A673 (cell line): ENCODE results near the gene SLC4A7. TPM values are rescaled to one million over a fixed set of nuclear protein-coding genes. Genes with fewer than 3 reads are reported as not detected.

ENCODE experiments used
- BruUV-seq: library from RNA; stranded (reverse); fragments of 400-500 nt; replicated peaks from 2 replicates; lab custom pipeline; 2021; lab: Mats Ljungman, UMichigan
- CTCF ChIA-PET: fragments of 300-600 bp; sonication (Branson Sonifier 250); formaldehyde crosslinking; loops from one replicate; lab custom pipeline; 2022; ENCODE audit warnings: antibody characterized with exemption; lab: Charles Lee
- POLR2A ChIA-PET: fragments of 300-600 bp; sonication (Branson Sonifier 250); formaldehyde crosslinking; loops from one replicate; lab custom pipeline; 2022; ENCODE audit warnings: antibody characterized with exemption; ENCODE audit not compliant: low non-redundant PET; lab: Charles Lee
- DNase-seq: peaks from one replicate; pipeline ENCODE4 v3.0.0-alpha.2; 2015; ENCODE audit warnings: low spot score
- H3K27ac ChIP-seq: fragments of 200-600 bp; sonication (generic); 2 replicates; pipeline ENCODE4 v1.5.1; 2016; ENCODE audit warnings: mixed run types, low read depth, mild to moderate bottlenecking, mixed read lengths, antibody characterized with exemption, low read length; ENCODE audit not compliant: poor library complexity, severe bottlenecking
- H3K27me3 ChIP-seq: fragments of 200-600 bp; sonication (generic); replicated peaks from 2 replicates; pipeline ENCODE4 v1.6.1; 2017; ENCODE audit warnings: mixed run types, low read depth, mild to moderate bottlenecking, mixed read lengths, antibody characterized with exemption, low read length; ENCODE audit not compliant: insufficient read depth, poor library complexity
- H3K36me3 ChIP-seq: fragments of 200-600 bp; sonication (generic); 2 replicates; pipeline ENCODE4 v1.6.1; 2016; ENCODE audit warnings: mixed run types, mild to moderate bottlenecking, mixed read lengths, antibody characterized with exemption, low read length; ENCODE audit not compliant: insufficient read depth, poor library complexity, severe bottlenecking
- H3K4me1 ChIP-seq: fragments of 200-600 bp; sonication (generic); 2 replicates; pipeline ENCODE4 v1.6.1; 2017; ENCODE audit warnings: mixed run types, mild to moderate bottlenecking, mixed read lengths, antibody characterized with exemption, low read length; ENCODE audit not compliant: insufficient read depth, poor library complexity, severe bottlenecking
- H3K4me3 ChIP-seq: fragments of 200-600 bp; sonication (generic); 2 replicates; pipeline ENCODE4 v1.5.1; 2016; ENCODE audit warnings: low read depth, mixed run types, mild to moderate bottlenecking, mixed read lengths, low read length; ENCODE audit not compliant: poor library complexity, severe bottlenecking
- H3K9me3 ChIP-seq: fragments of 200-600 bp; sonication (generic); 2 replicates; pipeline ENCODE4 v1.6.1; 2016; ENCODE audit warnings: mixed run types, low read depth, mild to moderate bottlenecking, mixed read lengths, antibody characterized with exemption, low read length; ENCODE audit not compliant: poor library complexity, severe bottlenecking
- CTCF ChIP-seq: fragments of 300-800, 200-600 bp; sonication (generic); conservative IDR thresholded peaks from 2 replicates; pipeline ENCODE4 v1.5.1; 2017; ENCODE audit warnings: low read depth, mild to moderate bottlenecking, antibody characterized with exemption, low read length, moderate library complexity, mixed read lengths
- EZH2 ChIP-seq: fragments of 200-600 bp; sonication (generic); IDR thresholded peaks from 2 replicates; pipeline ENCODE4 v1.6.1; 2017; ENCODE audit warnings: borderline replicate concordance, low read depth, mild to moderate bottlenecking, mixed read lengths, antibody characterized with exemption, low read length; ENCODE audit not compliant: poor library complexity, severe bottlenecking
- intact Hi-C: fragments of 100-400 bp; cut with micrococcal nuclease; formaldehyde crosslinking; loops from one replicate; pipeline ENCODE4 v1.10.0; 2022; ENCODE audit not compliant: unreplicated experiment
- total RNA-seq: library from RNA; stranded (reverse); gene quantifications from 2 replicates; pipeline ENCODE4 v1.2.3, GENCODE V29; 2021

The SLC4A7 gene
- total RNA-seq, 1 experiment from 2014 or later: 22.6 TPM

GRCh38 chr3:27344192-27344591, 140.0 kb downstream of the SLC4A7 start:
- intact Hi-C loops: no loop called here
- Histone ChIP-seq H3K36me3 (no peaks in the 10 kb centered on the region), H3K27me3 (no peaks in the 10 kb centered on the region), H3K9me3 (no peaks in the 10 kb centered on the region), H3K4me3 (no peak overlapping the region), H3K4me1 (no peaks in the 10 kb centered on the region), H3K27ac (no peak overlapping the region)
- DNase-seq: no peak
- BruUV-seq: no TSS peak
- TF ChIP-seq EZH2 (no peak), CTCF (no peak)
- ChIA-PET CTCF (no interaction called here), POLR2A (no interaction called here)

- H3K36me3 ChIP-seq: no peaks in the 10 kb centered on the region
- H3K4me3 ChIP-seq: no peak overlapping the region
- CTCF ChIA-PET: no interaction called here
- no peak for DNase-seq
- no peaks in the 10 kb centered on the region for H3K4me1 ChIP-seq
- no peaks in the 10 kb centered on the region for H3K9me3 ChIP-seq
- H3K27me3 ChIP-seq: no peaks in the 10 kb centered on the region
- POLR2A ChIA-PET: no interaction called here
- TF ChIP-seq CTCF (no peak), EZH2 (no peak)
- intact Hi-C loops: no loop called here
- no peak overlapping the region for H3K27ac ChIP-seq
- no TSS peak for BruUV-seq
These were observed 141.9 kb downstream of the SLC4A7 start for GRCh38 chr3:27342267-27342666.

DNA sequence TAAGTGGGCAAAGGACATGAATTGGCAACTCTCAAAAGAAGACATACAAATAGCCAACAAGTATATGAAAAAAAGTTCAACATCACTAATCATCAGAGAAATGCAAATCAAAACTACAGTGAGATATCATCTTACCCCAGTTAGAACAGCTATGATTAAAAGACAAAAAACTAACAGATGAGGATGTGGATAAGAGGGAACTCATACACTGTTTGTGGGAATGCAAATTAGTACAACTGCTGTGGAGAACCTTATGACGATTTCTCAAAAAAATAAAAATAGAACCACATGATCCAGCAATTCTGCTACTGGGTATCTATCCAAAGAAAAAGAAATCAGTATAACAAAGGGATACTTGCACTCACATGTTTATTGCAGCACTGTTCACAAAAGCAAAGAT, 143.7 kb downstream of the SLC4A7 start:
- H3K27ac ChIP-seq: no peak overlapping the region
- no peaks in the 10 kb centered on the region for H3K9me3 ChIP-seq
- no peak for DNase-seq
- no peaks in the 10 kb centered on the region for H3K27me3 ChIP-seq
- no TSS peak for BruUV-seq
- CTCF ChIA-PET: no interaction called here
- intact Hi-C loops: no loop called here
- H3K4me1 ChIP-seq: no peaks in the 10 kb centered on the region
- no peak overlapping the region for H3K4me3 ChIP-seq
- H3K36me3 ChIP-seq: no peaks in the 10 kb centered on the region
- TF ChIP-seq CTCF (no peak), EZH2 (no peak)
- POLR2A ChIA-PET: interaction anchor here (0.5 kb wide), 1 partner anchor 89 kb away, joined by 5 read pairs; no protein-coding TSS in a partner anchor
